ENCODE data around the gene YJEFN3.

The YJEFN3 gene

GRCh38 chr19:19525611-19526380 lies 2.9 kb upstream of the YJEFN3 start:
- DNase-seq: no peak

- DNase-seq: no peak
Observed at GRCh38 chr19:19526581-19527370, 1.9 kb upstream of the YJEFN3 start.

GRCh38 chr19:19527371-19527656 lies 1.4 kb upstream of the YJEFN3 start:
- DNase-seq: no peak

- no peak for DNase-seq
Observed at GRCh38 chr19:19527674-19528625, 761 bp upstream of the YJEFN3 start.

GRCh38 chr19:19529783-19530422 lies 1.2 kb downstream of the YJEFN3 start:
- DNase-seq: no peak

- no peak for DNase-seq
Observed at GRCh38 chr19:19530423-19530804, 1.7 kb downstream of the YJEFN3 start.

- DNase-seq: no peak
Observed at GRCh38 chr19:19530889-19531288, 2.2 kb downstream of the YJEFN3 start.

- DNase-seq: peak; percentile 51
Observed at GRCh38 chr19:19531951-19532805, 3.5 kb downstream of the YJEFN3 start.

- DNase-seq: no peak
Observed at GRCh38 chr19:19532806-19533701, 4.3 kb downstream of the YJEFN3 start.

GRCh38 chr19:19533841-19534240 lies 5.1 kb downstream of the YJEFN3 start:
- DNase-seq: no peak

GRCh38 chr19:19534556-19535265 lies 6.0 kb downstream of the YJEFN3 start:
- DNase-seq: no peak

GRCh38 chr19:19535311-19536191 lies 6.8 kb downstream of the YJEFN3 start:
- no peak for DNase-seq

- no peak for DNase-seq
Observed at GRCh38 chr19:19537075-19538048, 8.7 kb downstream of the YJEFN3 start.

GRCh38 chr19:19538061-19538784 lies 9.5 kb downstream of the YJEFN3 start, which contains the start of gene CILP2:
TSS of gene CILP2 (plus strand) at chr19:19538265. CDS start at chr19:19538350, 85 bp downstream.
- peak; percentile 35 for DNase-seq

GRCh38 chr19:19538785-19539166 lies 10.1 kb downstream of the YJEFN3 start:
- no peak for DNase-seq

GRCh38 chr19:19539698-19540063 lies 11.0 kb downstream of the YJEFN3 start:
- DNase-seq: no peak
